ENCODE measurements around the gene DHH.
A peak's percentile ranks its signal among the peaks of the same experiment; 100 is the strongest.
"Not testable (repeated sequence)": the region's sequence is repeated elsewhere in the genome, so short reads cannot be mapped to it uniquely, and the experiment has no call there.

DHH gene

DNA sequence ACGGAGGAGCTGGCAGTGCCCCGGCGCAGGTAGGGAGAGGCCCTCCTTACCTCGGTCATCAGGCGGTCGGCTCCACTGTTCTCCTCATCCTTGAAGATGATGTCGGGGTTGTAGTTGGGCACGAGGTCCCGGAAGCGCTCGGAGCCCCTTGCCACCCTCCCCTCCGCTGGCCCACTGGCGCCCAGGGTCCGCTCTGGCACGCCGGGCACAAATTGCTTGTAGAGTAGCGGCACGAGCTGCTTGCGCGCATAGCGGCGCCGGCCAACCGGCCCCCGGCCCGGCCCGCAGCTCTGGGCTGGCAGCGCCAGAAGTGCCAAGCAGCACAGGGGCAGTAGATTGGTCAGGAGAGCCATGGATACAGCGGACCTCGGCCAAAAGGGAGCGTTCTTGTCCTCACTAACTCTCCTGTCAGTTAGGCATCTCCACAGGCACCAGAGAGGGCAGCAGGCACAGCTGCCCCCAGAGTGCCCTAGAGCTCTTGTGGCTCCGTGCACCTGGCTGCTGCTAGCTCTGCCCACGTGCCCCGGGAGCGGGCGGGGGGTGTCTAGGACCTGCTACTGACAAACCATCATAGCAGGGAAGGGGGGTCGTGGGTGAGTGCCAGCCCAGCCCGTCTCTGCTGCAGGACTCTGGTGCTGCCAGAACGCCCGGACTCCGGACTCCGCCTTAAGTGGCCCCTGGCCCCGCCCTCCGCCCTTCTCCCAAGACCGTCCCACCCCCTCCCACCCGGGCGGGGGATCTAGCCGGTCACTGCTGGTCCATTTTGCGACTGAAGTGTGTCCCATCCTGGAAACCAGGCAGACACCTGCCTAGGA, at the start of gene DHH:
Gene DHH (minus strand): TSS at position 642 of the 815 bp plus-strand sequence. CDS start 289 bp downstream, at position 353.
- no peak for DNase-seq (ENCODE audit: low read depth)

DNA sequence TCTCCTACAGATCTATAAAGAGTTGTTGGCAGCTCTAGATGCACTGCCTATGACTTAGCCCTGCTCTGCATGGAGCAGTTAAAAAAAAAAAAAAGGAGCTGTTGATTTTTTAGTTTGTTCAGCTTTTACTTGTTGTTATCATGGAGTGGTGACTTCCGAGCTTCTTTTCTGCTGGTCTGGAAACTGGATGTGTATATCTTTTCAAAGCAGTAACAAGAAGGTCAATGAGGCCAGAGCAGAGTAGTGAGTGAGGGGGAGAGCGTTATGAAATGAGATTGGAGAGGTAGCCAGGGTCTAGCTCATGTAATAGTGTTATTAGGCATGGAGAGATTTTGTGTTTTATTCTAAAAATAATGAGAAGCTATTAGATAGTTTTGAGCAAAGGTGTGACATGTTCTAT, 49.8 kb upstream of the DHH start:
- no peak for DNase-seq (ENCODE audit: low read depth)

DNA sequence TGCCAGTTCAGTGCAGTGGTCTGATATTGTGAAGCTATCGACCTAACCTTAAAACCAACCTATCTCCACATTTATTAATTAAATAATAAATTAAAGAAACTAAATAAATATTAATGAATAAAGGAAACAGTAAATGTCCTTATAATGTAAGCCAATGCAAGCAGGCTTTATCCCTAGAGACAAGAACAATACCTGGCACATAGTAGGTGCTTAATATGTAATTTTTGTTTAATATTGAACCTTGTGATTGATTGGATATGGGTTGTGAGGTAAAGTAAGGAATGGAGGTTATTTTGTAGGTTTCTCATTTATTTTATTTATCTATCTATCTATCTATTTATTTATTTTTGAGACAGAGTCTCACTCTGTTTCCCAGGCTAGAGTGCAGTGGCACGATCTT, 44.4 kb upstream of the DHH start:
- DNase-seq (ENCODE audit: low read depth) = no peak

DNA sequence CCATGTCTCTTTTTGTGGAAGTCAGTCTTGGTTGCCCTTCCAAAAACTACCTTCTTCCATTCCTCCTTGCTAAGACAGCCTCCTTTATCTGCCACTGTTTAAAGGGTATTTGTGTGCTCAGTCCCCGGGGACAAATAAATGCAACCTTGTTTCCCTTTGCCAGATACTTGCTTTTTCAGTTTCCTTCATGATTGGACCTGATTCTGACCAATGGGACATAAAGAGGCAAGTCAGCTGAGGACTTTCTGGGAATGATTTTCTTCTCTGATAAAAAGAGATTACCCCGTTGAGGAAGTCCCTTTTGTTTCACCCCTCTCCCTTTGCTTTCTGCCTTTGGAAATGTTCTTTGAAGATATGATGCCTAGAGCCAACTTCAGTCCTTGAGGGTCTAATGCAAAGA, 44.0 kb upstream of the DHH start:
- no peak for DNase-seq (ENCODE audit: low read depth)

DNA sequence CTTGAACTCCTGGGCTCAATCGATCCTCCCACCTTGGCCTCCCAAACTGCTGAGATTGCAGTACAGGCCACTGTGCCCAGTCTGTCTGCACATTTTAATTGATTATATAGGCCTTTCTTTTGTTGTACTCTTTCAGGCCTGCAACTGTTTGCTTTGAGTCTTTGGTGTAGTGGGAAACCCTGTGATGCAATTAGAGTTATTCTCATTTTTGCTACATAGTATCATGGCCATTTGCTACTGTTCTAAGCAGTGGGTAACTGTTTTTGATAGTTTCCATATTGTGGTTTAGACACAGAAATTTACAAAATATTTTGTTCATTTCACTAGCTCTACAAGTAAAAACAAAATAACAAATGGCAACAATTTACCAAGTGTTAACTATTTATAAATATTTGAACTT, 42.9 kb upstream of the DHH start:
- no peak for DNase-seq (ENCODE audit: low read depth)

DNA sequence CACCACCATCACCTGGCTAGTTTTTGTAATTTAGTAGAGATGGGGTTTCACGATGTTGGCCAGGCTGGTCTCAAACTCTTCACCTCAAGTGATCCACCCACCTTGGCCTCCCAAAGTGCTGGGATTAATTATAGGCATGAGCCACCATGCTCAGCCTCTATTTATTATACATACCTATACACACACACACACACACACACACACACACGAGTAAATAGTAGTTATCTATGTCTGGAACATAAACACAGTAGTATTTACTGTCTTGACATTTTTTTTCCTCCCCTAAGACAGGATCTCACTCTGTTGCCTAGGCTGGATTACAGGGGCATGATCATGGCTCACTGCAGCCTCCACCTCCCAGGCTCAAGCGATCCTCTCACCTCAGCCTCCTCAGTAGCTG, 42.4 kb upstream of the DHH start:
- DNase-seq (ENCODE audit: low read depth) = not testable (repeated sequence)

DNA sequence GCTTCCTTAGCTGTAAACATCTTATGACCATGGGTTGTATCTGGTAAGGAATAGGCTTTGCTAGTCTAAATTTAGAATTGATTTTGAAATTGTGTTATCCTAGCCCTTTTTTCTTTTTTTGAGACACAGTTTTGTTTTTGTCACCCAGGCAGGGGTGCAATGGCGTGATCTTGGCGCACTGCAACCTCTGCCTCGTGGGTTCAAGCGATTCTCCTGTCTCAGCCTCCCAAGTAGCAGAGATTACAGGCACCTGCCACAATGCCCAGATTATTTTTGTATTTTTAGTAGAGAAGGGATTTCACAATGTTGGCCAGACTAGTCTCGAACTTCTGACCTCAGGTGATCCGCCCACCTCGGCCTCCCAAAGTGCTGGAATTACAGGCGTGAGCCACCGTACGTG, 39.0 kb upstream of the DHH start:
- DNase-seq (ENCODE audit: low read depth) = no peak

DNA sequence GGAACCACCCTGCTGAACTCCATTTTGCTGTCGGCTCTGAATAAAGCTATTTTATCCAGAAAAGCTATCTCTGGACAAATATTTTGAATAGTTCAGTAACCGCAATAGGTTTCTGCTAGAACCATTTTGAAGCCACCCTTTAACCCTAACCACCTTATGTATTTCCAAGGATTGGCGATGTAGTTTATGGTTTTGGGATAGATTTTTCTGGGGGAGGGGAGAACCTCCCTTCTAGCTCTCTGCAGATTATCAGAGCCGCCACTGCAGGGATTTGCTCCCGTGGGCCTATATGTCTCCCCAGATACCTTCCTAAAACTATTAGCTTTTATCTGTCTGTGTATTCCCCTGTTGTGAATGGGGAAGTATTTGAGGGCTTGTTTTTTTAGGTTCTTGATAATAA, 38.4 kb upstream of the DHH start:
- peak; percentile 15 for DNase-seq (ENCODE audit: low read depth)

DNA sequence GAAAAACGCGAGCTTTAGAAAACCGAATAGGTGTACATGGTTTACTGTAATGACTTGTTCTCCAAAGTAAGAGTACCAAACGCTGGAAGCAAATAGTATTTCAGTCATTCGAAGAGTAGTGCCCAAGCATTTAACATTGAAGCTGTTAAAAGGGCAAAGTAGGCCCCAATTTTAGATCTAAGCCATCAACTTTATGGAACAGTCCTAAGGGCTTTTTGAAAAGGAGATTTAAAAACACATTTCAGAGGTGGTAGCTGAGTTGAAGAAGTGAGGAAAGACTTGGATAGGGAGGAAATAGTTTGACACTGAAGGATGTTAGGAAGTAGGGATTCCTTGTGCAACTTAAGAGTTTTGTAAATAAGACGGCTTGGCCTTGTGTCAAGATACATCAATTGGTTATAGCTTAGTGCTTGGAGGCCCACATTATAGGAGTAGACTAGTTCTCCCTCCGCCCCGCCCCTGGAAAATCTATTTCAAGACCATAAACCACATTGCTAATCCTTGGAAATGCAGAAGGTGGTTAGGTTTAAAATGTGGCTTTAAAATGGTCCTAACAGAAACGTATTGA, 37.4 kb upstream of the DHH start:
- DNase-seq (ENCODE audit: low read depth) = peak; percentile 64

DNA sequence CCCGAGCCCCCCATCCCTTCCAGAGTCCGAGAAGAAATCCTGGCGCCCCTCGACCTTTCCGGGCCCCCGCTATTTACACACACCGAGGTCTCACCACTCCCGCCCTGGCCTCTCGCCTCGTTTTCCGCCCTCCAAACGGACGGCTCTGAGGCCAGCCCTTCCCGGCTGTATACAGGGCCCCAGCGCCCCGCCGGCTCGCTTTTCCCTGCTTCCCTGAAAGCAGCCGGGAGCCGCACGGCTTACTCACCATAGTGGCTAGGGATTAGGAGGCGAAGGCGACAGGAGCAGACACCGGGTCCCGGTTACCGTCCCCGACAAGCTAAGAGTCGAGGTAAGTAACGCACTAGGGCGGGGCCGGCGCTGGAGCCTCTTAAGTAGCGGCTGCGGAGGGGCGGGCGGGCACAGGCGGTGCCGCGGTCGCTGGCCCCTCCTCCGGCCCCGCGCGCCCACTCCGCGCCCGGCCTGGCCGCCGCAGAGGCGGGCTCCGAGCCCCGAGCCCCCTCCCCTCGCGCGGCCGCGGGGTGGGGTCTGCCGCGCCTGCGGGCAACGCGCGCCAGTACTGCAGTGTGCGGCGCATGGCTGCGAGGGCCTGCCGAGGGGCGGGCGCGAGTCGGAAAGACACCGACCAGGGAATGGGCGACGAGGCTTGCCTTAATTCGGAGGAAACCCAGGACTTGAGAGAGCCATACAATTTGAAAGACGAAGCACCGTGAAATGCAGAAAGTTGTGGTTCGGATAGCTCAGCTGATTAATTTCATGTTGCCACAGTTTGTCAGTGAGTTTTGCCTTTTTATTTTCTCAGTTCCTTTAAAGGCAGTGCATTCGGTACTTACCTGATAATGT, 36.7 kb upstream of the DHH start, which contains the start of gene TUBA1B:
Gene TUBA1B (minus strand): TSS at position 345 of the 843 bp plus-strand sequence. CDS start 95 bp downstream, at position 250.
- peak; percentile 90 for DNase-seq (ENCODE audit: low read depth)

DNA sequence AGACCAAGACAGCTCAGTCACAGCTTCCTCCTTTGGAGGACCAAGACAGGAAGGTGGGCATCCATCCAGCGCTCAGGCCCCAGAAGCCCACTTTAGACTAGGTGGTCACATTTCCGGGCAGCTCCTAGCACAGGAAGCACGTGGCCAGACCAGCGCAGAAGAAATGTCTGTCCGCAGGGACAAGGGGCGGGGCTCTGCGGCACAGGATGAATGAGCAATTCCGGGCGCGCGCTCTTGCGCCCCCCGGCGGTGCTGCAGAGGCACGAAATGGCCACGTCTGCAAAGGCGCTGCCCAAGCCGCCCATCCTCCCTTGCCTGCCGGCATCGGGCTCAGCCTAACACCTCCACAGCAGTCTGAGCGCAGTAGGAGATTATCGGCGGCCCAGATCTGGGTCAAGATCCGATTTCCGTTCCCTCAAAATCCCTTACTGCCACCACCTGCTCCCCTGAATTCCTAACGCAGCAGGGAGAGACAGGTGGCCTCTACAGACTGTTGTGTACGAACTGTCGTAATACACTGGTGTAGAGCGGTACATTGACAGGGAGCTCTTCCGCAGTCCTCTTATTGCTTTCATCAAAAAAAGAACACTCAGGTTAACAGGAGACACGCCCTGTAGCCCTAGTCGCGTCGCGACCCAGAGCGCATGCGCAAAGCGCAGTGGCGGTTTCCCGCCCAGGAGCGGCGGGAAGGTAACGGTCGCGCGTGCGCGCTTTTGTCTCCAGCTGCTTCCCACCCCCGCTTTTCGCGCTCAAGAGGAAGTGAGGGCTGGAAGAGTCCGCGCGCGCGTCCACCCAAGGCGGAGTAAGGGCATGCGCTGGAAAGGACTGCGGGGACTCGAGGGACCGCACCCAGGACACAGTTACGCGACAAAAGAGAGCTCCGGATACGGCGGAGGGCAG, 35.8 kb upstream of the DHH start:
- DNase-seq (ENCODE audit: low read depth) = peak; percentile 95

DNA sequence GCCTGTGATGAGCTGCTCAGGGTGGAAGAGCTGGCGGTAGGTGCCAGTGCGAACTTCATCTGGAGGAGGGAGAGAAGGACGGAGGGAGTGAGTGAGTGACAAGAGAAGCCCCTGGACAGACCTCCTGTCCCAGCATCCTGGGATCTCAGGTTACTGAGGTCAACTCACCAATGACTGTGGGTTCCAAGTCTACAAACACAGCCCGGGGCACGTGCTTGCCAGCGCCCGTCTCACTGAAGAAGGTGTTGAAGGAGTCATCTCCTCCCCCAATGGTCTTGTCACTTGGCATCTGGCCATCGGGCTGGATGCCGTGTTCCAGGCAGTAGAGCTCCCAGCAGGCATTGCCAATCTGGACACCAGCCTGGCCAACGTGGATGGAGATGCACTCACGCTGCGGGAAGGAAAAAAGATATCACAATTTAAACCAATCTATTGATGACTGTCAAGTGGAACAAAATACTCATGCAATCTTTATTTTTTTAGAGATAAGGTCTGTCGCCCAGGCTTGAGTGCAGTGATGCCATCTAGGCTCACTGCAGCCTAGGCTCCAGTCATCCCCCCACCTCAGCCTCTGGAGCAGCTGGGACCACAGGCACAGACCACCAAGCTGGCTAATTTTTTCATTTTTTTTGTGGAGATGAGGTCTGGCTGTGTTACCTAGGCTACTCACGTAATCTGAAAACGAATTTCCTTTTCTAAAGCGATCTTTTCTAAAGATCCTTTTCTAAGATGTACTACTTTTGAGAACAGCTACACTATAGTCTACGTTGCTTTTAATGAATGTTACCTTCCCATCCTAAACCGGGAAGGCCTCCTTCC, 34.9 kb upstream of the DHH start:
- DNase-seq (ENCODE audit: low read depth) = no peak

DNA sequence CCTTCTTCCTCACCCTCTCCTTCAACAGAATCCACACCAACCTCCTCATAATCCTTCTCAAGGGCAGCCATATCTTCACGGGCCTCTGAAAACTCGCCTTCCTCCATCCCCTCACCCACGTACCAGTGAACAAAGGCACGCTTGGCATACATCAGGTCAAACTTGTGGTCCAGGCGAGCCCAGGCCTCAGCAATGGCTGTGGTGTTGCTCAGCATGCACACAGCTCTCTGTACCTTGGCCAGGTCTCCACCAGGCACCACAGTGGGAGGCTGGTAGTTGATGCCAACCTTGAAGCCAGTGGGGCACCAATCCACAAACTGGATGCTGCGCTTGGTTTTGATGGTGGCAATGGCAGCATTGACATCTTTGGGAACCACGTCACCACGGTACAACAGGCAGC, 33.4 kb upstream of the DHH start:
- DNase-seq (ENCODE audit: low read depth) = not testable (repeated sequence)

DNA sequence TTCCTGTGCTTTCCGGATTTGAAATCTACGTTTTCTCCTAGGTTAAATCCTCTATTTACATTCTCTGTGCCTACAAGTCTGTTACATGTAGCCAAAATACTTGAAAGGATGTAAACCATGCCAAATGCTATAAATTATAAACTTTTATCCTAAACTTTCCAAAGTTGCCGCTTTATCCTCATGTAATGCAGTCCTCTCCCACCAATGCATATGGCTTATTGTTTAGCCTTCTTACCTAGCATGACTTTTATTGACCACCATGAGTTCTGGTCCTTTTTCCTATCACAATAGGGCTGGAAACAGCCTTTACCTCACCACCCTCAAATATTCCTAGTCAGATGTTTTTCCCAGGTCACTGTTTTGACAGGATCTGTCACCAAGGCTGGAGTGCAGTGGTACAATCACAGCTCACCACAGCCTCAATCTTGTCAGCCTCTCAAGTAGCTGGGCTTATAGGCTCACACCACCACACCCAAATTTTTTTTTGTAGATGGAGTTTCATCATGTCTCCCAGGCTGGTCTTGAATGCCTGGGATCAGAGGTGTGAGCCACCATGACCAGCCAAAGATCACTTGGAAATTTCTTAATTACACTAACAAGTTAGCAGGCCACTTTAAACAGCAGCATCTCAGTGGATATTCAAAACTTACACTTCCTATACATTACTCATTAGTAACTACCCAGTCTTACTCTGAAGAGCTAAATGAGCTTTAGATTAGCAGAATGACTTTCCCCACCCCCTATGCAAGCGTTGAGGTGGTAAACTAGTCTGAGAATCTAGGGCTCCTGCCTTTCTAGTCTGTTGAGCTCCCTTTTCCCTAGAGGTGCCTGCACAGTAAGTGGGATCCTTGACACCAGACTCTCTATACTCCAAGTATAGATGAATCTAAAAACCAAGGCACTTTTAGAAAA, 32.5 kb upstream of the DHH start:
- peak; percentile 43 for DNase-seq (ENCODE audit: low read depth)

DNA sequence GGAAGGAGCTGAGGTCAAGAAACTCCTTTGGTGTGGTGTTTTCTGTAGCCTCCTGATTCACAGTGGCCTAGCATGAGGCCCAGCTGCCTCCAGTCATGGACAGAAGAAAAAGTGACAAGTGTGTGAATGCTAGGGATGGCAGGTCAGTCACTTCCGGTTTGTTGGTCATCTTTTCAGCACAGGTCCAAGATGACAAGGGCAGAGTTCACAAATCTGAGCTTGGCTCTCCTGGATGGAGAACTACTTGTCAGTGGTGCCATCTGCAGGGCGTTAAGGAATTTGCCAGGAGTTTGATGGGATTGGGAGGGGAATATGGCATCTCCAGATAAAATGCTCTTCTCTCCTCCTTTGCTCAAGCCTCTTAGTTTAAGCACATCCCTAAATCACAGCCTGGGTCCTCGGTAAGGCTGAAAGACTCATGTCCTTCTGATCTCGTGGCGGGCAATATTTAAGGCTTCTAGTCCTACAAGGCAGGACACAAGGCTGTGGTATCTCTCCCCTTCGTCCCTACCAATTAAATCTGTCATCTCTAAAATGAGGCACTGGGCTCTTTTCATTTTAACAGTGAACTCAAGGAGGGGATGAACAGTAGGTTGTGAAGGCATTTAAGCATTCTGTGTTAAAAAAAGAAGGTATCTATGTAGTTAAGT, 26.6 kb upstream of the DHH start:
- peak; percentile 84 for DNase-seq (ENCODE audit: low read depth)

DNA sequence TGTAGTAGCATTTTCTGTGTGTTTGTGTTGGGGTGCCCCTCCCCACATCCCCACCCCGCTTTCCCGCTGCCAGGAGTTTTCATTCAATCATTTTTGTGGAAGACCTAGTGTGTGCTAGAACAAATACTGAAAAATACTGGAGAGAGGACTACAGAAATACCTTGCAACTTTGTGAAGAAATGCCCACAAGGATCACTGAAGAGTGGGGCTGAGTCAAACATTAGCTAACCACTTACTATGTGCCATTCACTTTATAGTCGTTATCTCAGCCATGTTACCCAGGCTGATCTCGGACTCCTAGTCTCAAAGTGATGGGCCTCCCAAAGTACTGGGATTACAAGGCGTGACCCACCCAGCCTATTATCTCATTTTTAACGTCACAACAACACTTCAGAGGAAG, 16.6 kb upstream of the DHH start:
- DNase-seq (ENCODE audit: low read depth) = no peak

DNA sequence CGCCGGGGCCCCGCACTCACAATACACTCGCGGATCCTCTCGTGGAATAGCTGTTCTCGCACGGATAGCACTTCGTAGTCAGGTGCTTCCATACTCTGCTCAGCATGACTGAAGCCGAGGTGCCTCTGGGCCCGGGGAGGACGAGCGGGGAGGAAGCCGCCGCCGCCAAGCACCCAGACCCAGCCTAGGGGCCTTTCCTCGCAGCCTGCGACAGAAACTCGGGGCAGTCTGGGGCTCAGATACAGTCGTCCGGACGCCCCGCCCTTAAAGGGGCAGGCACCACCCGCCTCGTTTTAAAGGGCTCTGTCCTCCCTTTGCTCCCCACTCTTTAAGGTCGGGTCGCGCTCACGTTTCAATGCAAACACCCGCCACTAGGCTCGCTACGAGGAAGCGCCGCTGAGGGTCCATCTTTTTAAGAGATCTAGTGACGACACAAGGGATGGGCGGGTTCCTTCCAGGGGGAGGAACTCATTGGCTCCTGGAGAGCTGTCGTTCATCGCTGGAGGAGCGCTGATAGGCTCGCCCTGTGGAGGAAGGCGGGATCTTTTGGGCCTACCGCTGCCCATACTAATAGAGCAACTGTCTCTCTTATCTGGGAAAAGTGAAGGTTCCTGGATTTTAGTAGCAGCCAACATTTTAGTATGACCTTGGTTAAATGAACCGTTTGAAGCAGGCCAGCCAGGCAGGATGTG, 16.0 kb upstream of the DHH start, which contains the start of gene LMBR1L:
Gene LMBR1L (minus strand): TSS at position 384 of the 692 bp plus-strand sequence. CDS start 292 bp downstream, at position 92.
- DNase-seq (ENCODE audit: low read depth) = peak; percentile 100

Measured in ELR (cell line).